ENCODE data around the gene NCR2.

NCR2 gene

GRCh38 chr6:41356825-41357224 is 21.4 kb downstream of the NCR2 start:
- H2BK5ac ChIP-seq (ENCODE audit: low read length): no peak overlapping the region
- DNase-seq (ENCODE audit: low spot score): no peak
- no peak overlapping the region for H2AK5ac ChIP-seq (ENCODE audit: low read depth, low read length)
- H2BK12ac ChIP-seq (ENCODE audit: low read length): no peak overlapping the region
- no peak overlapping the region for H4K8ac ChIP-seq (ENCODE audit: low read depth, low read length)
- no peak overlapping the region for H2BK120ac ChIP-seq (ENCODE audit: low read depth, low read length)
- no peaks in the 10 kb centered on the region for H3K9me3 ChIP-seq (replicated peaks in 1 of 2; ENCODE audit: control insufficient read depth in 2 of 2, insufficient read depth in 1 of 2, low read depth in 1 of 2, low read length in 2 of 2)
- H2AFZ ChIP-seq (ENCODE audit: low read length): no peak overlapping the region
- no peak overlapping the region for H3K27ac ChIP-seq (replicated peaks; ENCODE audit: low read length)
- H4K91ac ChIP-seq (ENCODE audit: low read depth, low read length, poor library complexity): no peak overlapping the region
- no peaks in the 10 kb centered on the region for H3K4me1 ChIP-seq (ENCODE audit: control insufficient read depth in 2 of 2, insufficient read depth in 1 of 2, low read depth in 1 of 2, low read length in 2 of 2)
- H3K18ac ChIP-seq (ENCODE audit: low read length): no peak overlapping the region
- no peak overlapping the region for H3K9ac ChIP-seq (ENCODE audit: low read depth, low read length, poor library complexity)
- H3K4me3 ChIP-seq (ENCODE audit: low read length in 2 of 2): no peak overlapping the region
- H3K23ac ChIP-seq (ENCODE audit: low read depth, low read length, poor library complexity): no peak overlapping the region
- no CpG with 5 or more reads among the region's 3 CpGs for WGBS, 2 donors (ENCODE audit: extremely low coverage in 2 of 2, insufficient read length in 2 of 2, insufficient replicate concordance in 1 of 2)
- H2BK15ac ChIP-seq (ENCODE audit: low read length): no peak overlapping the region
- no peak overlapping the region for H3K4ac ChIP-seq (ENCODE audit: low read length)
- H3K27me3 ChIP-seq (ENCODE audit: control insufficient read depth in 3 of 3, insufficient read depth in 3 of 3, low read depth in 1 of 3, low read length in 3 of 3): peaks cover 0 to 14% (median 3%) of the 10 kb centered on the region in 3 experiments
- no peak overlapping the region for H3K14ac ChIP-seq (ENCODE audit: low read length)
- H3K4me2 ChIP-seq (ENCODE audit: insufficient read depth, low read length, poor library complexity, severe bottlenecking): no peak overlapping the region
- H3K36me3 ChIP-seq (replicated peaks in 1 of 2; ENCODE audit: control insufficient read depth in 2 of 2, insufficient read depth in 2 of 2, low read length in 2 of 2): no peaks in the 10 kb centered on the region
- no peaks in the 10 kb centered on the region for H3K79me1 ChIP-seq (ENCODE audit: low read depth, low read length)

GRCh38 chr6:41358503-41358902 is 23.1 kb downstream of the NCR2 start:
- Histone ChIP-seq H3K14ac (ENCODE audit: low read length) (no peak overlapping the region), H2BK5ac (ENCODE audit: low read length) (no peak overlapping the region), H3K79me1 (ENCODE audit: low read depth, low read length) (no peaks in the 10 kb centered on the region), H2BK120ac (ENCODE audit: low read depth, low read length) (no peak overlapping the region), H3K18ac (ENCODE audit: low read length) (no peak overlapping the region), H3K4me2 (ENCODE audit: insufficient read depth, low read length, poor library complexity, severe bottlenecking) (no peak overlapping the region), H4K8ac (ENCODE audit: low read depth, low read length) (no peak overlapping the region), H2BK15ac (ENCODE audit: low read length) (no peak overlapping the region), H3K36me3 (replicated peaks in 1 of 2; ENCODE audit: control insufficient read depth in 2 of 2, insufficient read depth in 2 of 2, low read length in 2 of 2) (no peaks in the 10 kb centered on the region), H2AFZ (ENCODE audit: low read length) (no peak overlapping the region), H3K4ac (ENCODE audit: low read length) (no peak overlapping the region), H3K9ac (ENCODE audit: low read depth, low read length, poor library complexity) (no peak overlapping the region), H3K23ac (ENCODE audit: low read depth, low read length, poor library complexity) (no peak overlapping the region), H2BK12ac (ENCODE audit: low read length) (no peak overlapping the region), H3K27ac (replicated peaks; ENCODE audit: low read length) (no peak overlapping the region), H3K4me3 (ENCODE audit: low read length in 2 of 2) (no peak overlapping the region), H3K9me3 (replicated peaks in 1 of 2; ENCODE audit: control insufficient read depth in 2 of 2, insufficient read depth in 1 of 2, low read depth in 1 of 2, low read length in 2 of 2) (no peaks in the 10 kb centered on the region), H2AK5ac (ENCODE audit: low read depth, low read length) (no peak overlapping the region), H3K4me1 (ENCODE audit: control insufficient read depth in 2 of 2, insufficient read depth in 1 of 2, low read depth in 1 of 2, low read length in 2 of 2) (no peaks in the 10 kb centered on the region), H3K27me3 (ENCODE audit: control insufficient read depth in 3 of 3, insufficient read depth in 3 of 3, low read depth in 1 of 3, low read length in 3 of 3) (peaks cover 0 to 14% (median 2%) of the 10 kb centered on the region in 3 experiments), H4K91ac (ENCODE audit: low read depth, low read length, poor library complexity) (no peak overlapping the region)
- WGBS, 2 donors (ENCODE audit: extremely low coverage in 2 of 2, insufficient read length in 2 of 2, insufficient replicate concordance in 1 of 2): no CpG with 5 or more reads among the region's 7 CpGs
- no peak for DNase-seq (ENCODE audit: low spot score)

DNA sequence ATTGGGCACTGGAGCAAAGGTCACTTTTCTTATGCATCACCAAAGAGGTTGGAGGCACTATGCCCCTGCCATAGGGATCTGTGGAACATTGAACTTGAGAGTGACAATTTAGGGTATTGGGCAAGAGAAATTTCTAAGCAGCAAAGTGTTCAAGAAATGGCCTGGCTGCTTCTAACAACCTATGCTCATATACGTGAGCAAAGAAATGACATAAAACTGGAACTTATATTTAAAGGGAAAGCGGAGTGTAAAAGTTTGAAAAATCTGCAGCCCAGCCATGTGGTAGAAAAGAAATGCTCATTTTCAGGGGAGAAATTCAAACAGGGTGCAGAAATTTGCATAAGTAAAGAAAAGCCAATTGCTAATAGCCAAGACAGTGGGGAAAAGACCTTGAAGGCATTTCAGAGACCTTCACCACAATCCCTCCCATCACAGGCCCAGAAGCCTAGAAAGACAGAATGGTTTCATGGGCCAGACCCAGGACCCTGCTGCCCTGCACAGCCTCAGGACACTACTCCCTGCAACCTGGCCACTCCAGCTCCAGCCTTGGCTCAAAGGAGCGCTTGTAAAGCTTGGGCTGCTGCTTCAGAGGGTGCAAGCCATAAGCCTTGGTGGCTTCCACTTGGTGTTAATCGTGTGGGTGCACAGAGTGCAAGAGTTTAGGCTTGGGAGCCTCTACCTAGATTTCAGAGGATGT is 24.4 kb downstream of the NCR2 start:
- Histone ChIP-seq H2BK120ac (ENCODE audit: low read depth, low read length) (no peak overlapping the region), H3K4me2 (ENCODE audit: insufficient read depth, low read length, poor library complexity, severe bottlenecking) (no peak overlapping the region), H3K23ac (ENCODE audit: low read depth, low read length, poor library complexity) (no peak overlapping the region), H2BK5ac (ENCODE audit: low read length) (no peak overlapping the region), H3K27ac (replicated peaks; ENCODE audit: low read length) (no peak overlapping the region), H2BK15ac (ENCODE audit: low read length) (no peak overlapping the region), H3K36me3 (replicated peaks in 1 of 2; ENCODE audit: control insufficient read depth in 2 of 2, insufficient read depth in 2 of 2, low read length in 2 of 2) (no peaks in the 10 kb centered on the region), H2AFZ (ENCODE audit: low read length) (no peak overlapping the region), H3K4me1 (ENCODE audit: control insufficient read depth in 2 of 2, insufficient read depth in 1 of 2, low read depth in 1 of 2, low read length in 2 of 2) (no peaks in the 10 kb centered on the region), H4K8ac (ENCODE audit: low read depth, low read length) (no peak overlapping the region), H2BK12ac (ENCODE audit: low read length) (no peak overlapping the region), H3K9me3 (replicated peaks in 1 of 2; ENCODE audit: control insufficient read depth in 2 of 2, insufficient read depth in 1 of 2, low read depth in 1 of 2, low read length in 2 of 2) (no peaks in the 10 kb centered on the region), H3K27me3 (ENCODE audit: control insufficient read depth in 3 of 3, insufficient read depth in 3 of 3, low read depth in 1 of 3, low read length in 3 of 3) (peaks cover 0 to 14% (median 2%) of the 10 kb centered on the region in 3 experiments), H3K9ac (ENCODE audit: low read depth, low read length, poor library complexity) (no peak overlapping the region), H4K91ac (ENCODE audit: low read depth, low read length, poor library complexity) (no peak overlapping the region), H3K18ac (ENCODE audit: low read length) (no peak overlapping the region), H3K4ac (ENCODE audit: low read length) (no peak overlapping the region), H3K79me1 (ENCODE audit: low read depth, low read length) (no peaks in the 10 kb centered on the region), H2AK5ac (ENCODE audit: low read depth, low read length) (no peak overlapping the region), H3K4me3 (ENCODE audit: low read length in 2 of 2) (no peak overlapping the region), H3K14ac (ENCODE audit: low read length) (no peak overlapping the region)
- WGBS, 2 donors (ENCODE audit: extremely low coverage in 2 of 2, insufficient read length in 2 of 2, insufficient replicate concordance in 1 of 2): no CpG with 5 or more reads among the region's 4 CpGs
- DNase-seq (ENCODE audit: low spot score): no peak

DNA sequence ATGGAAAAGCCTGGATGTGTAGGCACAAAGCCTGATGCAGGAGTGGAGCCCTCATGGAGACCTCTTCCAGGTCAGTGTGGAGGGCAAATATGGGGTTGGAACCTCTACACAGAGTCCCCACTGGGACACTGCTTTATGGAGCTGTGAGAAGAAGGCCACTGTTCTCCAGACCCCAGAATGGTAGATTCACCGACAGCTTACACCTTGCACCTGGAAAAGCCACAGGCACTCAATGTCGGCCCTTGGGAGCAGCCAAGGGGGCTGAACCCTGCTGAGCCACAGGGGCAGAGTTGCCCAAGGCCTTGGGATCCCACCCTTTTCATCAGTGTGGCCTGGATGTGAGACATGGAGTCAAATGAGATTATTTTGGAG is 24.9 kb downstream of the NCR2 start:
- Histone ChIP-seq H2BK12ac (ENCODE audit: low read length) (no peak overlapping the region), H3K23ac (ENCODE audit: low read depth, low read length, poor library complexity) (no peak overlapping the region), H3K27me3 (ENCODE audit: control insufficient read depth in 3 of 3, insufficient read depth in 3 of 3, low read depth in 1 of 3, low read length in 3 of 3) (peaks cover 0 to 17% (median 2%) of the 10 kb centered on the region in 3 experiments), H4K91ac (ENCODE audit: low read depth, low read length, poor library complexity) (no peak overlapping the region), H3K4ac (ENCODE audit: low read length) (no peak overlapping the region), H2BK120ac (ENCODE audit: low read depth, low read length) (no peak overlapping the region), H3K79me1 (ENCODE audit: low read depth, low read length) (no peaks in the 10 kb centered on the region), H3K9ac (ENCODE audit: low read depth, low read length, poor library complexity) (peak overlapping the region; percentile 44), H3K4me2 (ENCODE audit: insufficient read depth, low read length, poor library complexity, severe bottlenecking) (no peak overlapping the region), H2AK5ac (ENCODE audit: low read depth, low read length) (no peak overlapping the region), H3K14ac (ENCODE audit: low read length) (no peak overlapping the region), H3K36me3 (replicated peaks in 1 of 2; ENCODE audit: control insufficient read depth in 2 of 2, insufficient read depth in 2 of 2, low read length in 2 of 2) (no peaks in the 10 kb centered on the region), H2BK5ac (ENCODE audit: low read length) (no peak overlapping the region), H3K9me3 (replicated peaks in 1 of 2; ENCODE audit: control insufficient read depth in 2 of 2, insufficient read depth in 1 of 2, low read depth in 1 of 2, low read length in 2 of 2) (no peaks in the 10 kb centered on the region), H3K4me3 (ENCODE audit: low read length in 2 of 2) (no peak overlapping the region), H2BK15ac (ENCODE audit: low read length) (no peak overlapping the region), H3K18ac (ENCODE audit: low read length) (no peak overlapping the region), H3K27ac (replicated peaks; ENCODE audit: low read length) (no peak overlapping the region), H2AFZ (ENCODE audit: low read length) (no peak overlapping the region), H3K4me1 (ENCODE audit: control insufficient read depth in 2 of 2, insufficient read depth in 1 of 2, low read depth in 1 of 2, low read length in 2 of 2) (no peaks in the 10 kb centered on the region), H4K8ac (ENCODE audit: low read depth, low read length) (no peak overlapping the region)
- no CpG with 5 or more reads among the region's 2 CpGs for WGBS, 2 donors (ENCODE audit: extremely low coverage in 2 of 2, insufficient read length in 2 of 2, insufficient replicate concordance in 1 of 2)
- DNase-seq (ENCODE audit: low spot score): no peak

All from neuronal stem cell (in vitro differentiated cells).